ENCODE measurements around the gene NFIX. TPM values are rescaled to one million over a fixed set of nuclear protein-coding genes. Genes with fewer than 3 reads are reported as not detected.

The NFIX gene
- total RNA-seq, 4 donors from 2014 or later, result 56.0 to 154 (median 79.4) TPM

- 51% methylated on average over 4 of the region's 4 CpGs for WGBS
- no peaks in the 10 kb centered on the region for H3K9me3 ChIP-seq
- peak overlapping the region; percentile 85 to 88 (median 87) for H3K27ac ChIP-seq (replicated peaks in 1 of 4)
- peak overlapping the region in 1 of 4 donors; percentile 2 for H3K4me3 ChIP-seq
- no peak for TF ChIP-seq EP300 (IDR thresholded peaks at IDR 0.05)
- no peak for TF ChIP-seq CTCF (IDR thresholded peaks at IDR 0.05)
- no peak for TF ChIP-seq POLR2AphosphoS5 (IDR thresholded peaks at IDR 0.05)
- TF ChIP-seq POLR2A (IDR thresholded peaks at IDR 0.05; ENCODE audit: low read depth), result no peak
- no peak for DNase-seq (ENCODE audit: extremely low spot score)
- no peaks in the 10 kb centered on the region for H3K27me3 ChIP-seq
- H3K4me1 ChIP-seq, result peaks cover 89 to 99% (median 94%) of the 10 kb centered on the region in 4 donors
- intact Hi-C loops (cut with DNase I), result no loop called here
- peaks cover 0 to 3% (median 0%) of the 10 kb centered on the region in 4 donors for H3K36me3 ChIP-seq
Observed at GRCh38 chr19:13040948-13041292, 45.6 kb downstream of the NFIX start.

- TF ChIP-seq CTCF (IDR thresholded peaks at IDR 0.05), result no peak
- no peak for TF ChIP-seq EP300 (IDR thresholded peaks at IDR 0.05)
- TF ChIP-seq POLR2A (IDR thresholded peaks at IDR 0.05; ENCODE audit: low read depth), result no peak
- no peak for TF ChIP-seq POLR2AphosphoS5 (IDR thresholded peaks at IDR 0.05)
- H3K36me3 ChIP-seq, result peaks cover 0 to 3% (median 0%) of the 10 kb centered on the region in 4 donors
Observed at GRCh38 chr19:13042443-13043130, 47.3 kb downstream of the NFIX start.

GRCh38 chr19:13043285-13043684 is 48.0 kb downstream of the NFIX start:
- Histone ChIP-seq H3K27ac (replicated peaks in 1 of 4) (peak overlapping the region in 3 of 4 donors; percentile 12 to 52 (median 13)), H3K4me3 (no peak overlapping the region)

More at GRCh38 chr19:13042443-13043130, 47.3 kb downstream of the NFIX start:
- Histone ChIP-seq H3K27me3 (no peaks in the 10 kb centered on the region), H3K27ac (replicated peaks in 1 of 4) (peak overlapping the region in 1 of 4 donors; percentile 52), H3K4me1 (peaks cover 84 to 99% (median 93%) of the 10 kb centered on the region in 4 donors), H3K9me3 (no peaks in the 10 kb centered on the region), H3K4me3 (no peak overlapping the region)
- intact Hi-C loops (cut with DNase I), result no loop called here
- DNase-seq (ENCODE audit: extremely low spot score), result no peak
- WGBS, result 85% methylated on average over 9 of the region's 9 CpGs

GRCh38 chr19:13044231-13044836 is 49.1 kb downstream of the NFIX start:
- H3K9me3 ChIP-seq, result no peaks in the 10 kb centered on the region
- H3K36me3 ChIP-seq, result peaks cover 0 to 3% (median 0%) of the 10 kb centered on the region in 4 donors
- DNase-seq (ENCODE audit: extremely low spot score), result no peak
- 64% methylated on average over 13 of the region's 13 CpGs for WGBS
- H3K27me3 ChIP-seq, result no peaks in the 10 kb centered on the region
- peak overlapping the region; percentile 21 to 65 (median 44) for H3K27ac ChIP-seq (replicated peaks in 1 of 4)
- H3K4me1 ChIP-seq, result peaks cover 72 to 92% (median 86%) of the 10 kb centered on the region in 4 donors
- no peak overlapping the region for H3K4me3 ChIP-seq
- TF ChIP-seq CTCF (IDR thresholded peaks at IDR 0.05), result no peak
- intact Hi-C loops (cut with DNase I), result no loop called here

More at GRCh38 chr19:13043285-13043684, 48.0 kb downstream of the NFIX start:
- Histone ChIP-seq H3K27me3 (no peaks in the 10 kb centered on the region), H3K4me1 (peaks cover 83 to 94% (median 90%) of the 10 kb centered on the region in 4 donors), H3K36me3 (peaks cover 0 to 3% (median 0%) of the 10 kb centered on the region in 4 donors), H3K9me3 (no peaks in the 10 kb centered on the region)
- TF ChIP-seq POLR2AphosphoS5 (IDR thresholded peaks at IDR 0.05), result no peak
- no peak for TF ChIP-seq CTCF (IDR thresholded peaks at IDR 0.05)
- no peak for TF ChIP-seq EP300 (IDR thresholded peaks at IDR 0.05)
- no peak for TF ChIP-seq POLR2A (IDR thresholded peaks at IDR 0.05; ENCODE audit: low read depth)
- DNase-seq (ENCODE audit: extremely low spot score), result no peak
- 29% methylated on average over 1 of the region's 5 CpGs for WGBS
- intact Hi-C loops (cut with DNase I), result no loop called here
